ENCODE results near the gene KCNN2.

- TF ChIP-seq CTCF (IDR thresholded peaks at IDR 0.05 in 4 of 5, conservative IDR thresholded peaks at IDR 0.05 in 1 of 5) (no peak), POLR2A (IDR thresholded peaks at IDR 0.05) (no peak)
Measured at GRCh38 chr5:114332493-114332892, 29.4 kb upstream of the KCNN2 start.
